NCI-H2171 (cell line): ENCODE results near the gene ITGB1.

Experiments
- DNase-seq: peaks from one replicate; lab custom pipeline; 2025; lab: John Stamatoyannopoulos, UW

Gene ITGB1

GRCh38 chr10:32888161-32888927, 69.7 kb downstream of the ITGB1 start:
- DNase-seq = no peak

- no peak for DNase-seq
These were observed 70.5 kb downstream of the ITGB1 start for GRCh38 chr10:32887481-32887880.

- DNase-seq = no peak
These were observed 76.0 kb downstream of the ITGB1 start for GRCh38 chr10:32882076-32882475.

- DNase-seq = no peak
These were observed 79.4 kb downstream of the ITGB1 start for GRCh38 chr10:32878646-32879045.

GRCh38 chr10:32877915-32878314, 80.1 kb downstream of the ITGB1 start:
- DNase-seq = no peak

- DNase-seq = no peak
These were observed 92.9 kb downstream of the ITGB1 start for GRCh38 chr10:32865170-32865569.

GRCh38 chr10:32854435-32854834, 103.6 kb downstream of the ITGB1 start:
- no peak for DNase-seq

GRCh38 chr10:32851301-32851700, 106.7 kb downstream of the ITGB1 start:
- DNase-seq = no peak
